Neural crest cell (in vitro differentiated cells): Measurements from ENCODE around the gene DNAJB8. TPM values are rescaled to one million over a fixed set of nuclear protein-coding genes. Genes with fewer than 3 reads are reported as not detected.

Experiments
- DNase-seq: peaks from one replicate; pipeline ENCODE4 v3.0.0; 2021; ENCODE audit warnings: low read depth, mixed read lengths, low spot score
- H3K27ac Mint-ChIP-seq: one replicate; pipeline ENCODE4 v1.8.0; 2021; ENCODE audit warnings: mild to moderate bottlenecking, mixed read lengths; ENCODE audit not compliant: unreplicated experiment
- H3K27me3 Mint-ChIP-seq: 2 replicates; pipeline ENCODE4 v1.8.0; 2021; ENCODE audit warnings: low read depth, mild to moderate bottlenecking, mixed read lengths
- H3K36me3 Mint-ChIP-seq: 2 replicates; pipeline ENCODE4 v1.8.0; 2021; ENCODE audit warnings: low read depth, mild to moderate bottlenecking, mixed read lengths
- H3K4me1 Mint-ChIP-seq: 2 replicates; pipeline ENCODE4 v1.8.0; 2021; ENCODE audit warnings: mixed read lengths
- H3K4me3 Mint-ChIP-seq: one replicate; pipeline ENCODE4 v1.8.0; 2021; ENCODE audit warnings: mild to moderate bottlenecking, mixed read lengths
- H3K9me3 Mint-ChIP-seq: 2 replicates; pipeline ENCODE4 v1.8.0; 2021; ENCODE audit warnings: mixed read lengths
- total RNA-seq: library from RNA; stranded (reverse); gene quantifications from 2 replicates; pipeline ENCODE4 v1.2.1, GENCODE V29; 2021
- TF ChIP-seq, protein P1 (sequence below): fragments of 200-600 bp; sonication (generic); conservative IDR thresholded peaks from 2 replicates; pipeline ENCODE4 v1.5.0; 2021; ENCODE audit warnings: antibody characterized with exemption, mild to moderate bottlenecking

The DNAJB8 gene
- total RNA-seq, 1 donor from 2014 or later = not detected

DNA sequence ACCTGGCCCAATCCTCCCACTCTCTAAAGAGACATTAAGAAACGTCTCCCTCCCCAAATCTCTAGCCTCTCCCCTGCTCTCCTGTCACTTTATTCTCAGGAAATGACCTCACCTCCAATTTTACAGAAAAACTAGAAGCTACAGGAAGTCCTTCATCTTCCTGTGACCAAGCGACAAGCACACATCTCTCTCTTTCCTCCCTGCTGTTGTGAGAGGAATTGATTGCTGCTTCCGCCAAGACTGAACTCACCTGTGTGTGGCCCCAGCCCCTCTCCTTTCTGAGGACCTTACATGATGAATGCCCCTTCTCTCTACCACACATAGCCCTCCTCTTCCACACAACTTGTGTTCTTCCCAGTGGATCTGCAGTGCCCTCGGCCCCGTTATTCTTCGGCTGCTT lies 18.2 kb downstream of the DNAJB8 start:
- Mint-ChIP-seq H3K9me3 (peaks cover 9% of the 10 kb centered on the region), H3K4me1 (no peaks in the 10 kb centered on the region), H3K36me3 (no peaks in the 10 kb centered on the region), H3K27me3 (peaks cover 71% of the 10 kb centered on the region), H3K4me3 (no peak overlapping the region), H3K27ac (no peak overlapping the region)
- TF ChIP-seq, protein P1, sequence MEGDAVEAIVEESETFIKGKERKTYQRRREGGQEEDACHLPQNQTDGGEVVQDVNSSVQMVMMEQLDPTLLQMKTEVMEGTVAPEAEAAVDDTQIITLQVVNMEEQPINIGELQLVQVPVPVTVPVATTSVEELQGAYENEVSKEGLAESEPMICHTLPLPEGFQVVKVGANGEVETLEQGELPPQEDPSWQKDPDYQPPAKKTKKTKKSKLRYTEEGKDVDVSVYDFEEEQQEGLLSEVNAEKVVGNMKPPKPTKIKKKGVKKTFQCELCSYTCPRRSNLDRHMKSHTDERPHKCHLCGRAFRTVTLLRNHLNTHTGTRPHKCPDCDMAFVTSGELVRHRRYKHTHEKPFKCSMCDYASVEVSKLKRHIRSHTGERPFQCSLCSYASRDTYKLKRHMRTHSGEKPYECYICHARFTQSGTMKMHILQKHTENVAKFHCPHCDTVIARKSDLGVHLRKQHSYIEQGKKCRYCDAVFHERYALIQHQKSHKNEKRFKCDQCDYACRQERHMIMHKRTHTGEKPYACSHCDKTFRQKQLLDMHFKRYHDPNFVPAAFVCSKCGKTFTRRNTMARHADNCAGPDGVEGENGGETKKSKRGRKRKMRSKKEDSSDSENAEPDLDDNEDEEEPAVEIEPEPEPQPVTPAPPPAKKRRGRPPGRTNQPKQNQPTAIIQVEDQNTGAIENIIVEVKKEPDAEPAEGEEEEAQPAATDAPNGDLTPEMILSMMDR = no peak
- no peak for DNase-seq

DNA sequence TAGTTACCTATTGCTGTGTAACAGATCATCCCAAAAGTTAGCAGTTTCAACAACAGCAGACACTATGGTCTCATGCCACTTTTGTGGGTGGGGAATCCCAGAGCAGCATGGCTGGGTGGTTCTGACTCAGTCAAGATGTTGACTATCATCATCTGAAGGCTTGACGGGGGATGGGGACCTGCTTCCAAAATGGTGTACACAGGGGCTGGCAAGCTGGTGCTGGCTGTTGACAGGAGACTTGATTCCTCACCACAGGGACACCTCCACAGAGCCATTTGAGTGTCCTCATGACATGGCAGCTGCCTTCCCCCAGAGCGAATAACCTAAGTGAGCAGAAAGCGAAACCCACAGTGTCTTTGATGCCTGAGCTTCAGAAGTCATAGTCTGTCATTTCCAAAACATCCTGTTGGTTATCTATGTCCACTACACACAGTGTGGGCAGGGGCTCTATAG lies 19.1 kb downstream of the DNAJB8 start:
- TF ChIP-seq, protein P1 = no peak
- Mint-ChIP-seq H3K27me3 (peaks cover 73% of the 10 kb centered on the region), H3K36me3 (no peaks in the 10 kb centered on the region), H3K4me3 (no peak overlapping the region), H3K4me1 (no peaks in the 10 kb centered on the region), H3K27ac (no peak overlapping the region), H3K9me3 (peaks cover 9% of the 10 kb centered on the region)
- no peak for DNase-seq

GRCh38 chr3:128446821-128447220 lies 19.9 kb downstream of the DNAJB8 start:
- Mint-ChIP-seq H3K4me1 (no peaks in the 10 kb centered on the region), H3K27me3 (peaks cover 71% of the 10 kb centered on the region), H3K4me3 (no peak overlapping the region), H3K36me3 (no peaks in the 10 kb centered on the region), H3K9me3 (peaks cover 9% of the 10 kb centered on the region), H3K27ac (no peak overlapping the region)
- TF ChIP-seq, protein P1 = no peak
- DNase-seq = no peak

DNA sequence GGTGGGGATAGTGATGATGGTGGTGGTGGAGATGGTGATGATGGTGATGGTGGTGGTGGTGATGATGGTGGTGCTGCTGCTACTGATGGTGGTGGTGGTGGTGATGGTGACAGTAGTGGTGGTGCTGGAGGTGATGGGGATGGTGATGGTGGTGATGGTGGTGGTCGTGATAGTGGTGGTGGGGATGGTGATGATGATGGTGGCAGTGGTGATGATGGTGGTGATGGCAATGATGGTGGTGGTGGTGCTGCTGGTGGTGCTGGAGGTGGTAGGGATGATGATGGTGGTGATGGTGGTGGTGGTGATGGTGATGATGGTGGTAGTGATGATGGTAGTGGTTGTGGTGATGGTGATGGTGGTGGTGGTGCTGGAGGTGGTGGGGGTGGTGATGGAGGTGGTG lies 21.3 kb downstream of the DNAJB8 start:
- H3K27me3 Mint-ChIP-seq = peaks cover 71% of the 10 kb centered on the region
- H3K4me1 Mint-ChIP-seq = no peaks in the 10 kb centered on the region
- TF ChIP-seq, protein P1 = no peak
- peaks cover 9% of the 10 kb centered on the region for H3K9me3 Mint-ChIP-seq
- H3K4me3 Mint-ChIP-seq = no peak overlapping the region
- DNase-seq = no peak
- no peaks in the 10 kb centered on the region for H3K36me3 Mint-ChIP-seq
- no peak overlapping the region for H3K27ac Mint-ChIP-seq

DNA sequence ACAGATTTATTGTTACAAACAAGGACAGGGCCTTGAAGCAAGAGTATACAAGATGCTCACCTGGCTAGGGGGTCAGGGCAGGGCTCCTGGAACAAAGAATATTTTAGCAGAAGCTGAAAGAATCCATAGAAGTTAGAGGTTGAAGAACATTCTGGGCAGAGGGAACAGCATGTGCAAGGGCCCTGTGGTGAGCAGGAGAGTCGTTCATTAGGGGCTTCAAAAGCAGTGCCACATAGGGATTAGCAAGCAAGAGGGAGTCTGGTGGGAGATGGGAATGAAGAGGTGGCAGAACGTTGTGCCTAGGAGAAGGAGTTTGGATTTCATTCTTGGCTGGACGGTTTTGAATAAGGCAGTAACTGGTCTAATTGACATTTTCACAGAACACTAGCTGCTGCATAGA lies 22.9 kb downstream of the DNAJB8 start:
- peaks cover 9% of the 10 kb centered on the region for H3K9me3 Mint-ChIP-seq
- no peaks in the 10 kb centered on the region for H3K36me3 Mint-ChIP-seq
- H3K4me1 Mint-ChIP-seq = no peaks in the 10 kb centered on the region
- TF ChIP-seq, protein P1 = no peak
- no peak overlapping the region for H3K4me3 Mint-ChIP-seq
- DNase-seq = no peak
- peaks cover 74% of the 10 kb centered on the region for H3K27me3 Mint-ChIP-seq
- H3K27ac Mint-ChIP-seq = no peak overlapping the region

DNA sequence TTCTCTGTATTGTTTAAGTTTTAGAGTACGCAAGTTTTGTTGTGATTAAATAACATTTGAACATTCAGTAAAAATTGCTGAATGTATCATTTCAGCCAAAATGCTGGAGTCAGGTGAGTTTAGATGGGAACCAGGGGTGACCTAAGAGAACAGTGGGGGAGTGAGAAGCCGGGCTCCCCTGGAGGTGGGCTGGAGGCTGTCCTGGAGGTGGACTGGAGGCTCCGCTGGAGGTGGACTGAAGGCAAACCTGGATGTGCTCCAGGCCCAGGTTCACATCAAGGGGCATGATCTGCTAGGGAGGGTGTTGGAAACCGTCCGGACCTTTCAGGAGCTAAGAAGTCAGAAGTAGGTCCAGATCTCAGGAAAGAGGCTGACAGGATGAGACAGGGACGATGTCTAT lies 23.7 kb downstream of the DNAJB8 start:
- Mint-ChIP-seq H3K4me3 (no peak overlapping the region), H3K9me3 (peaks cover 9% of the 10 kb centered on the region), H3K36me3 (no peaks in the 10 kb centered on the region), H3K27me3 (peaks cover 74% of the 10 kb centered on the region), H3K27ac (no peak overlapping the region), H3K4me1 (no peaks in the 10 kb centered on the region)
- TF ChIP-seq, protein P1 = no peak
- no peak for DNase-seq
